GM19324 (cell line): ENCODE data around the gene NATD1.
A peak's percentile ranks its signal among the peaks of the same experiment; 100 is the strongest.

Experiments
- ATAC-seq: cut with Tn5 transposase; IDR thresholded peaks from one replicate; pipeline ENCODE4 v1.9.1; 2021; ENCODE audit warnings: mild to moderate bottlenecking, moderate library complexity; ENCODE audit not compliant: unreplicated experiment, low FRiP score

The NATD1 gene

DNA sequence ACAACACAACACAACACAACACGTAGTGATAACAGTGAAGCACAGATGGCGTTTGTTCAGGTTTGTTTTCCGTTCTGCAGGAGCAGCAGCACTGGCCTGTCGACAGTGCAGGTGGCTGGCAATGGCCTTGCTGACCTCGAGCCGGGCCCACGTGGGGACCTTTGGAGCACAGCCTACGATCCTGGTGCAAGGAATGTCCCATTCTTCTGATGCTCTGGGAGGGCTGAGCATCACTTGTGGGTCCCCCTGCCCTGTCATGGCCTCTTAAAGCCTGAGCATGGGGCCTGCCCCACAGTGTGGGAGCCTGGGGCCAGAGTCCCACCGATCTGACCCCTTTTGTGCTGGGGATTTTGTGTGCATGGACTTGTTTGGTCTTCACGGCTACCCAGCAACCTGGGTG is 38.1 kb upstream of the NATD1 start:
- no peak for ATAC-seq

DNA sequence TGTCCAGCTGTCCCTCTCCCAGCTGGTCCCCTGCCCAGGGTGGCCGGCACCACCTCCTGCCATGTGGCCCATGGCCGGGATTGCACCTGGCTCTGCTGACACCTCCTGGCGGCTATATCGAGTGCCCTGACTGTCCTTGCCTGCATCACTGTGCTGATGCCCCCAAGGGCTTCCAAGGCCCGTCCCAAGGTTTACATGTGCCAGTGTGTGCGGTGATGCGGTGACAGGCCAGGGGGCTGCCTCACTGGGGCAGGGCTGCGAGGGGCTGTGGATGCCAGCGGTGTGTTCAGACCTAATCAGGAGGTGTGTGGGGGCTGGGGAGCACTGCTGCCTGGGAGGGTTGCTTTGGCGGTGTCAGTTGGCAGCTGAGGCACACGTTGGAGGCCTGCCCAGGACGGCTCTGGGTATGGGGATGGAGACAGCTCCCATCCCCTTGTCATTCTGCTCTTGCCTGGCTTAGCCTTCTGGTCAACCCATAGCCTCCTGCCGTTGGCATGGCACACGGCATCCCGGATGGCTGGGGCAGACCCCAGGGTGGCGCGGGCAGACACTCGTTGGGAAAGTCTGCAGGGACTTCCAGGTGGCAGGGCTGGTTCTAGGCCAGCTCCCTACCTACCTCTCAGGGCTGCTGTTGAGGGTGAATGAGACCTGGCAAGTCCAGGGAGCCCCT is 36.8 kb upstream of the NATD1 start:
- no peak for ATAC-seq

DNA sequence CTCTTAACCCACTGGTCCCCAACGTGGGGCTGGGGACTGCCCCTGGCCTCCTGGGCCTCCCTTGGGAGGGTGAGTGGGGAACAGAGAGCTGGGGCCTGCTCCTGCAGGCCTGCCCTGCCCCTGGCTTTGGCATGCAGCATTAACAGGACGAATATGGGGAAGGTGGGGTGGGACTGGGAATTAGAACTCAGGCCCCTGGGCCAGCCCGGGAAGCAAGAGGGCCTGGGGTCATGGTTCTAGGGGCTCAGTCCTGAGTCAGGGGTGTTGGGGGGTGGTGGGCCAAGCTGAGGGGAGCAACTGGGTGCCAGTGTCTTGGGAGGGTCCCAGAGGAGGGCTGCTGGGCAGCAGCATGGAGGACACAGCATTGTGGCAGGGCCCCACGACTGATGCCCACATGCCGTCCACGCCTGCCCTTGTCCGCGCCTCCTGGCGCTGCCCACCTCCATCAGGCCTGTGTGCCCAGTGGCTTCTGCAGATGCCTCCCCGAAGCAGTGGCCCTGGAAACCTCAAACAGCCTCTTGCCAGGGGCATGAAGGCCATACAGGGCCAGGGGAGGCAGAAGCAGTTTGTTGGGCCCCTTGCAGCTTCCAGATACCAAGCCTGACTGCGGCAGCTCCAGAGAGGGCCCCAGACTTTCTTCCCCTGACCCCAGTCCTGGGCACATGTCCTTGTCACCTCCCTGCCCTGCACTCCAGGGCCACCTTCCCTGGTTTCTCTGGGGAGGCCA is 36.1 kb upstream of the NATD1 start:
- ATAC-seq, result no peak

DNA sequence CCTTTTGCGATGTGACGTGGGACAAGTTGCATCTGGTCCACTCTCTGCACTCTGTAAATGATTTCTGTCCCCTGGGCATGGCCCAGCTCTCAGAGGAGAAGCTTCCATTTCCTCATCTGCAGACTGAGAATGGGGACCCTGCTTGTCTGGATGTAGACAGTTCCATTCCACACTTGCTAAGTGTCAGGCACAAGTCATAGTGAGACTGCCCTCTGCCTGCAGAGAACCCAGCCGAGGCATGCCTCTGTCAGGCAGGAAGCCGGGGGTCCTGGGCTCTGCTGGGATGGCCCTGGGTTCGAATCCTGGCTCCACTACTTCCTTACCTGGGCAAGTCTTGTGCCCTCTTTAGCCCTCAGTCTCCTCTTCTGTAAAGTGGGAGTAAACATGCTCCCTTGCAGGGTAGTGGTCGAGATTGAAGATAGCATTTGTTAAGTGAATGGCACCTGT is 35.4 kb upstream of the NATD1 start:
- ATAC-seq, result no peak

DNA sequence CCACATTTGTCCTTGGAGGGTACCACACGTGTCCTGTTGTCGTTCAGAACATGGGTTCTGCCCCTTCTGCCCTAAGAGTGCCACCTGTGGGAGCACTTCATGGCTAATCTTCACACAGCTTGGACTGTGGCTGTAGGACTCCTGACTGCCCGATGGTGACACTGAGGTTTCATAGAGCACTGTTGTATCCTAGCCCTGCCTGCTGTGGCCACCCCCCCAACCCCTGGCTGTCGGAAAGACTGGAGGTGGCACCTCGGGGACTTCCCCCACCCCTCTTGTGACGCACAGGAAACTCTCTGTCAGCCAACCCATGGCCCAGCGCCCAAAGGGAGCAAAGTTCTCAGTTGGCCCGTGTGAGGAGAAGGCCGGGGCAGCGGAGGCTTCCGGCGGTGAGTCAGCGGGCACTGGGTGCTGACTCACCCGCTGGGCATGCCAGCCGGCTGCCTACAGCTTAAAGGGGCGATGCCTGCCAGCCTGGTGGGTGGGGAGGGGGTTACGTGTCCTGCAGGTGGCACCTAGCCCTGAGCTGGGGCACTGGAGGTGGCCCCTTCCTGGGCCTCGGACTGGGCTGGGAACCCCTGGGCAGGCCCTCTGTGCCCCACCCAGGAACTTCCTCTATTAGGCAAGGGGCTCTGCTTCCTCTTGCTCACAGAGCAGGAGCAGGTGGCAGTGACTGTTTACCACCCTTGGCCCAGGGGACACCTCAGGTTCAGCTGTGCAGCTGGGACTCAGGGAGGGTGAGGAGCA is 34.7 kb upstream of the NATD1 start:
- peak; percentile 41 for ATAC-seq

DNA sequence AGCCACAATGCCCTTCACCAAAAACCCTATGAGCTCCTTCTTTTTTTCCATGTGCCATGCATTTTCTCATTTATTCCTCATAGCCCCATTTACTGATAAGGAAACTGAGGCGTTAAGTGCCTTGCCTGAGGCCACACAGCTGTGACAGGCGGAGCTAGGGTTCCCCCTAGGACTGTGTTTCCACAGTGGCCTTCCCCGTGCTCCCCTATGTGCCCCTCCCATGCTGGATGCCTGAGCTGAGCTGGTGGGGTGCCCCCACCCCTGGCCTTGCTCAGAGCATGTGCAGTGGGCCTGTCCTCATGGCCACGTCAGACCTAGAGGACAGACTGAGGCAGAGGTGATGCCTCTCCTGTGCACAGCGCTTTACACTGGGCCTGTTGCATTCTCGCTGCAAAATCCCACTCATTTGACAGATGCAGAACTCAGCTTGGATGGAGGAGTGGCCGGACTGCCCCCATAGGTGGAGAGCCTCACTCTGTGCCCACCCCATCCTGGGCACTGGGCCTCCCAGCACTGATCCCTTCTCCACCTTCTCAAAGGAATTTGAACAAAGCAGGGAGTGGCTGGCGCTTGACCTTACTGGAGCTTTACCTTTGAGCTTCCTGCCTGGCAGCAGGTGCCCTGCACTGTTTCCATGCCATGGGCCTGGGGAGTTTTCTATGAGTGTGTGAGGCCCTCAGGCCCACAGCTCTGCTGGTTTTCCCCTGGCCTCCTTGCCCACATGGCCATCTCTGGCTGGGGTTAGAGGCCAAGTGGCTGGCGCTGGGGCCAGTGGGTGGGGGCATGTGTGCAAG is 33.9 kb upstream of the NATD1 start:
- ATAC-seq, result no peak

DNA sequence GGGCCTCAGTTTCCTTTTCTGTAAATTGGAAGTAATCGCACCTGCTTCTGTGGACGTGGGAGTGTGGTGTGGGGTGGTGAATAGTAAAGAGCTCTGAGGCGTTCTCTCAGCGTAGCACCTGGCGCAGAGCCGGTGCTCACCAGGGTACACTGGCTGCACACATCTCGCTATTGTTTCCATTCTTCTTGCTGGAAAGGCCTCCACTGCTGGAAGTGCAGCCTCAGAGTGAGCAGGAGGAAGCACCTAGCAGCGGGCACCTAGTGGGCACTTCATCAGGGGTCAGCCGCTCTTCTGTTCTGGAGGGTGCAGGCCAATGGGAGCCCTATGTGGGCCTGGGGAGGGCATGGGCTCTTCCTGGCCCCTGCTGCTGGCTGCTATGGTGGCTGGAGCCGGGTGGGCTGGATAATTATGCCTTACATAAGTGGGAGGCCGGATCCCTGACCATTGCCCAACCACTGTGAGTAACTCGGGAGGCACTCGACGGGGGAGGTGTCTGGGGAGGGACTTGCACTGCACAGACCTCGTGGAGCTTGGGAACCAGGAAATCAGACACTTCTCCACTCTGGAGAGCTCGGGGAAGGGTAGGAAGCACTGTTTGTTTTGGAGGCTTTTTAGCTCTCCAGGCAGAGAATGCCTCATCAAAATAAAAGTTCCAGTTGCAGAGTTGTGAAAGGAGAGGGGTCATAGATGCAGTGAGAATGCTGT is 33.0 kb upstream of the NATD1 start:
- ATAC-seq, result no peak

DNA sequence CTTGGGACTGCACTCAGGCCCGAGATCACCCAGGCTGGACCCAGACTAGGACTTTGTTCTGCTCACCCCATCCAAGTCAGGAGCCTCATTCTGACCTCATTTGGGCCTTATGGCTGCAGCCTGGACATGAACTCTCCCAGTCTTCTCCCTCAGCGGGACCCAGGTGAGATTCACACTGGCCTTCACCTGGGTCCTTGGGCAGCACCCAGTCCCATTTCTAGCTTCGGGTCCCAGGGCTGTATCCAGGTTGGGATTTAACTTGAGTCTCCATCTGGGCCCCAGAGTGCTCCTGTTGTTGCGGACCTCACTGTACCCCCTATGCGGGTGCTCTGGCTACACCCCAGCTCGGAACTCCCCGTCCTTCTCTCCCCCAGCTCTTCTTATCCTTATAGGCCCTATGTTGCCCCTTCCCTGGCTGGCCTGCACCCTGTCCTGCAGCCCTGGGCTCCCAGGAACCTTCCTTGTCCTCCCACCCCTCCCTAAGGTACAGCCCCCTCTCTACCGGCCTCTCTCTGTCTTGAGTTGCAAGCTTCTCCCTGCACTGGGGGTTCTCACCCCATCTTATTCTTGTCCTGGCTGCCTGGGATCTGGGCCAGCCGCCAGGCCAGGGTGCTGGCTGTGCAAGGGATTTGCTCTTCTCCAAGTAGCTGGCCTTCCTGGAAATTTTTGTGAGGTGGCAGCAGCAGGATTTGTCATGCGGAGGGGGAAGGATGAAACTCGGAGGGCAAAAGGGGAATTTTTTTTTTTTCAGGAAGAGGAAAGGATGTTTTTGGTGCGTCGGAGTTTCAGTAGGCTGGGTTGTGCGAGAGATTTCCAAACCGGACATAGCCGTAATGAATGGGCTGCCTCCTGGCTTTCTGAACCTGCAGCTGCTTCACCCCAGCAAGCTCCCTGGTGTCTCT is 32.2 kb upstream of the NATD1 start:
- no peak for ATAC-seq

DNA sequence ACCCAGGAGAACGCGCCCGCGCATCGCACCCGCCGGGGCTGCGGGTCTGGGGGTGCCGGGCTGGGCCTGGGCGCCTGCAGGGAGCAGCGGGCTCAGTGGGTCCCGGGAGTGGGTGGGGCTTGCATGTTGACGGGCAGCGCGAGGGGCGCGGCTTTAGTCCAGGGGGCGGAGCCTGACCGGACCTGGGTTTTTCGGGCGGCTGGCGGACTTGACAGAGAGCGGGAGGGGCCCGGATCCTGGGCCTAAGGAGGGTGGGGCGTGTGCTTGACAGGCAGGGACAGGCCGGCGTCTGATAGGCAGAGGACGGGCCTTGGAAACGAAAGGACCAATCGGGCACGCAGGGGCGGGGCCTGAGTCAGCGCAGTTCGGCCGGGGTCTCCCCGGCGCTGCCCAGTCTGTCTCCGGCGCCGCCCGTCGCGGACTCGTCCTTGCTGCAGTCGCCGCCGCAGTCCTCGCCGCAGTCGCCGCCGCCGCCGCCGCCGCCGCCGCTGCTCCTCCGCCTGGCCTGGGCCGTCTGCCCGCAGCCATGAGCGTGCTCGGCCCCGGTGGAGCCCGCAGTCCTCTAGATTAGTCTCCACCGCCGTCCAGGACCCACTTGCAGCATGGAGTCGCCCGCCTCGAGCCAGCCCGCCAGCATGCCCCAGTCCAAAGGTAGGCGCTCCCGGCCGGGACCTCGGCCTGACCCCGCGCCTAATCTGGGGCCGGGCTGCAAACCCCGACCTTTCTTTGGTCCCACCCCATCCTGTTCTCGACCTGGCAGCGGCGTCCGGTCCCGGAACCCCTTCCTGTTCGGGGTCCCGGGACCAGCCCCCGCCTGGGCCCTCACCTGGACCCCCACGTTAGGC is 31.3 kb upstream of the NATD1 start, which contains the start of gene MAP2K3:
MAP2K3 (plus strand) TSS at position 393 of the 845 bp plus-strand sequence; CDS start at position 603, 210 bp downstream.
- ATAC-seq, result peak; percentile 82

DNA sequence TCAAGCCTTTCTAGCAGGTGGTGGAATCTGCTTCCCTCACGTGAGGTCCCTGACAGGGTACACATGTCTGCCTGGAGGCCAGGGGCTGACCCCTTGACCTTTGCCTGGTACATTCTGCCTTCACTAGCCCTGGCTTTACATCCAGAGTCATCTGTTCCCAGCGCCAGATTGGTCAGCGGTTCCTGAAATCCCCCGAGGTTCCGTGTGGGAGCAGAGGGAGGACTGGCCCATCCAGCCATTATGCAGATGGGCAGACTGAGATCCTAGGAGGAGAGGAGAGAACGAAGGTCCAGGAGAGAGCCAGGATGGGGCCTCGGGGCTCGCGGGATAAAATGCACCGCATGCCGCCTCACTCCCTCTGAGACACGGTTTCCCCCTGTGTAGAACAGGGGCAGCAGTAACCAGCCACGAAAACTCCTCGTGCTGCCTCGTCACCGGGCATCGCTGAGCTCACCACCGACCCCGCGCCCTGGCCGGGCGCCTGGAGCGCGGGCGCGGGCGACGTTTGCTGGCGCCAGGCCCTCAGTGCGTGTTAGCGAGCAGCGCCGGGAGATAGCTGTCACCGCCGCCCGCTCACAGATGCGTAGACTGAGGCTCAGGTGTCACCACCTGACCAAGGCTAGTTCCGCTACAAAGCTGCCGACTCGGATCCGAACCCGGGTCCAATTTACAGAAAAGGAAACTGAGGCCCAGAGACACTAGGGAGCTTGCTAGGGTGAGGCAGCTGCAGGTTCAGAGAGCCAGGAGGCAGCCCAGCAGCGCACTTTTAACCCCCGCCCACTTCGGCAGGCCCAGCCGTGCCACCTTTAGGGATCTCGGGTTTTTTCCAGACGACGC is 30.5 kb upstream of the NATD1 start:
- no peak for ATAC-seq

DNA sequence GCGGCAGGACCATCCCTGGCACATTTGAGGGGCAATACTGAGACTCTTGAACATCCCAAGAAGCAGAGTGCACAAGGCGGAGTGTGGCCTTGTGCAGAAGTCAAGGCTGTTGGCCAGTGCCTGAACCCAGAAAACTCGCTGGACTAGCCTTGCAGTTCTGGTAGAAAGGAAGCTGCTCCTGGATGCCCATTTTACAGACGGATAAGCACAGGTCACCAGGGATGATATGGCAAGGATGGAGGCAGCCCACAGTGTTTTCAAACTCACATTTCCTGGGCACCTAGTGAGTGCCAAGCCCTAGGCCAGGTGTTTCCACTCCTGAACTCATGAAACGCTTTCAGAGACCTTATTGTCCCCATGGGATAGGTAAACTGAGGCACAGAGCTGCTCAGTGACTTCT is 29.6 kb upstream of the NATD1 start:
- no peak for ATAC-seq

DNA sequence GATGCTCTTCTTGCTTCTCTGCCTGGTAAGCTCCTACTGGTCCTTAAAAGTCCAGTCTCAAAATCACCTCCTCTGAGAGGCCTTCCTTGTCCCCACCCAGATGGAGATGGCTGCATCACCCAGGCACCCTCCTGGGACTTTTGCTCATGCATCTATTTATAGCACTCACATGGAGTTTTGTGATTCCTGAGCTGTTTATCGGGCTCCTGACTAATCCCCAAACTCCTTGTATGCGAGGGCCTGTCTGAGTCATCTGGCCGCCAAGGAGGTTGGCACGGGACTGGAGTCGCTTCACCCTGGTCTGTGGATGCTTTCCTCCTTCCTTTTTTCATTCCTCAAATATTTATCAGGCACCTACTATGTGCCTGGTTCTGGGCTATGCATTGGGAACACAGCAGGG is 29.0 kb upstream of the NATD1 start:
- no peak for ATAC-seq

DNA sequence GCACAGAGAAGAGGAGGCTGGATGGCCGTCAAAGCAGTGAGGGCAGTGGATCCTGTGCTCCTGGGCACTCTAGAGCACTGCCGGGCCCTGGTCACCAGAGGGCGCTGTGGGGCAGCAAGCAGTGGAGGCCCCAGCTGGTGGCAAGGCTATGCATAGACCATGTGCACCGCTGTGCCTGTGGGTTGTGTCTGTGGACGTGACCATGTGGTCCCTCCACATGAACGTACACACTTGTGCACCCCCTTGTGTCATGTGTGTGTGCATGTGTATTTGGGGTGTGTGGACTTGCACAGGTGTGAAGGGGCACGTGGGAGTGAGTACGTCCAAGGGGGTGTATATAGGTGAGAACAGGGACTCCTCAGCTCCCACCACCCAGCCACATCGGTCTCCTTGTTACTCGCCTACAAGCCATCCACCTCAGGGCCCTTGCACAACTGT is 26.9 kb upstream of the NATD1 start:
- peak; percentile 16 for ATAC-seq

DNA sequence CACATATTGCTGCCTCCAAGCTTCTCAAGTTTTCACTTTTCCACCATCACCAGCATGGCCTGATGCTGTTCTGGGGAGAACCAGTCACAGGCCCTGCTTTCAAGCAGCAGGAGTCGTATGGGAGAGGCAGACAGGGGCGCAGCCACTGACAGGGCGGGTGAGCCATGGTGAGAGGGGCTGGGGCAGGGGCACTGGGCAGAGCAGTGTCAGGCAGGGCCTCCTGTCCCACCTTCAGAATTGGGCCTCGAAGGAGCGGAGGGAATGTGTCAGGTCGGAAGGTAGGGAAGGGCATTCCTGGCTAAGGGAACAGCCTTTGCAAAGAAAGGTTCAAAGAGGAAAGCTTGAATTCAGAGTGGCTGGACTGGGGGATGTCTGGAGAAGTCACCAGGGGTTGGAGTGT is 26.4 kb upstream of the NATD1 start:
- ATAC-seq, result no peak

DNA sequence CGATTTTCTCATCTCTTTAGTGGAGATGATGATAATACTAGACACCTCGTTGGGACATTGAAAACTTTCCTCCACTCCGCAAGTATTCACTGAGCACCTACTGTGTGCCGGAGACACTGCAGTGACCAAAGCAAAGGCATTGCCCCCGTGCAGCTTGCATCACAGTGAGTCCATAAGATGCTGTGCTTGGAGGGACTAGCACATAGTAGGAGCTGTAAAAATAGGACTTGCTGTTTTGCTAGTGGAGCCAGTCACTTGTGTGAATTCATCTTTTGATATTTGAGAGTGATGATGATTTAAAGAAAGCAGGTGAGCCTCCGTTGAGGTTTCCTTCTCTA is 26.0 kb upstream of the NATD1 start:
- no peak for ATAC-seq

DNA sequence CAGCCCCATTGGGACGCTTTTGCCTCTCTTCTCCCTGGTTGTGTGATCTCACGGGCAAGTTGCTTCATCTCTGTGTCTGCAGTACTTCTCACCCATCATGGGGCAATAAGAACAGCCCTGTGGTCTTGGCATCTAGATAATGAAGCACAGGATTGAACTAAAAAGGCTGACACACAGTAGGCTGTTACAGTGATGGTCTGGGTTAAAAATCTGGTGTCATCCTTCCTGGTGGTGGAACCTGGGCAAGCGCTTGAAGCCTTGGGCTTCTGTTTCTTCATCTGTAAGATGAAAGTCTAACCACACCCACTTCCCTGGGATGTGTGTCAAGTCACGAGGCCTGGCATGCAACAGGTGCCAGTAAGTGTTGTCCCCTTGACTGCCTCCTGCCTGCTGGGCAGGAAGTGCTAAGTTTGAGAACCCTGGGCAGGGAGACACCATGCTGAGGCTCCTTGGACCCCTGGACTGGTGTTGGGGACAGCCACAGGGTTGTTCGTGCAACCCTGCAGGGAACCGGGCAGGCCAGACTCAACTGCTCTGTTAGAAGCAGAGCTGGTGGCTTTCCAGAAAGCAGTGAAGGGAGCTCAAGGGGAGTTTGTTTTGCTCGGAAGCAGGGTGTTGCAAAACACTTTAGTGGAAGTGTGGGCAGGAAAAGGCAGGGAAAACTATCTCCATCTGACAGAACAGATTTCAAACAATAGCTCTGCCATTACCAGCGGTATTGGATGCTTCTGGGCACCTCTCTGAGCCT is 25.4 kb upstream of the NATD1 start:
- no peak for ATAC-seq

DNA sequence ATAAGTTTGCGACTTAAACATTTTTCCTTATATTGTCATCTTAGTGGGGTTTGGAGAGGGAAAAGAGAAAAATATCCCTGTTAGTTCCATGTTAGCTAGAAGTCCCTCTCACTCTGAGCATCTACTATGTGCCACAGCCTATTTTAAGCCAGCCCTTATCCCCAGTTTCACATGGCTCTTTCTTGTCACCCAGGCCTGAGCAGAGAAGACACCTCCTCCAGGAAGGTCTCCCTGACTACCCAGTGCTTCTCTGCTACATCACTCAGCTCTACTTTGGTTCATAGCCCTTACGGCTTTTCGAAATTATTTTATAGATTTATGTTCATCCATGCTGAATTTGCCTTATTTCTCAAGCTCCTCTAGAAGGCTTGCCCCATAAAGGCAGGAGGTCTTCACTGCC is 24.1 kb upstream of the NATD1 start:
- ATAC-seq, result no peak
